Mucosa of descending colon (tissue), 3 donors: Measurements from ENCODE around the gene CORO2A. TPM values are rescaled to one million over a fixed set of nuclear protein-coding genes. Genes with fewer than 3 reads are reported as not detected.
A peak's percentile ranks its signal among the peaks of the same experiment; 100 is the strongest.

Experiments
- ATAC-seq: fragments of 200-7000 bp; cut with Tn5 transposase; one replicate; pipeline ENCODE4 v1.9.1; 2020; ENCODE audit warnings: mild to moderate bottlenecking, moderate library complexity
- DNase-seq, 3 donors: peaks; one replicate each; pipeline ENCODE4 v3.0.0-alpha.2; 2020
- H3K36me3 ChIP-seq: fragments of 200-600 bp; one replicate; pipeline ENCODE4 v1.8.0; 2021; ENCODE audit warnings: low read depth, mild to moderate bottlenecking
- H3K4me1 ChIP-seq: fragments of 200-600 bp; one replicate; pipeline ENCODE4 v1.8.0; 2021; ENCODE audit warnings: low read depth, mild to moderate bottlenecking
- H3K4me3 ChIP-seq: fragments of 200-600 bp; one replicate; pipeline ENCODE4 v1.8.0; 2021; ENCODE audit warnings: mild to moderate bottlenecking
- H3K9me3 ChIP-seq: fragments of 200-600 bp; one replicate; pipeline ENCODE4 v1.8.0; 2021; ENCODE audit warnings: mild to moderate bottlenecking
- CTCF ChIP-seq: fragments of 200-600 bp; IDR thresholded peaks from one replicate; pipeline ENCODE4 v1.8.0; 2022; ENCODE audit warnings: antibody characterized with exemption, mild to moderate bottlenecking
- intact Hi-C, 2 donors: fragments of 100-400 bp; cut with DNase I in 1 of 2; cut with micrococcal nuclease in 1 of 2; formaldehyde crosslinking; loops; one replicate each; pipeline versions ENCODE4 v1.11.0 to v1.11.1; 2022; cut with DNase I, micrococcal nuclease
- total RNA-seq, 3 donors: library from RNA; stranded (reverse); fragmentation: NEBNext Ultra II Directional in 2 of 3; extraction: Animal tissue kit (Norgen Biotek cat#: 25700) in 2 of 3; gene quantifications; one replicate each; pipeline versions ENCODE4 v1.2.1 to v1.2.4, GENCODE V29; 2021 to 2023
- donor health status: DM: no; HTN: no; CAD: no; lungs with moderate emphysema.
- donor health status: DM: no; HTN: no; CAD: no.
- donor health status: DM: no; HTN: yes; CAD: no.

Gene CORO2A
- total RNA-seq, 3 donors from 2014 or later, result 25.8 to 56.1 (median 45.0) TPM

DNA sequence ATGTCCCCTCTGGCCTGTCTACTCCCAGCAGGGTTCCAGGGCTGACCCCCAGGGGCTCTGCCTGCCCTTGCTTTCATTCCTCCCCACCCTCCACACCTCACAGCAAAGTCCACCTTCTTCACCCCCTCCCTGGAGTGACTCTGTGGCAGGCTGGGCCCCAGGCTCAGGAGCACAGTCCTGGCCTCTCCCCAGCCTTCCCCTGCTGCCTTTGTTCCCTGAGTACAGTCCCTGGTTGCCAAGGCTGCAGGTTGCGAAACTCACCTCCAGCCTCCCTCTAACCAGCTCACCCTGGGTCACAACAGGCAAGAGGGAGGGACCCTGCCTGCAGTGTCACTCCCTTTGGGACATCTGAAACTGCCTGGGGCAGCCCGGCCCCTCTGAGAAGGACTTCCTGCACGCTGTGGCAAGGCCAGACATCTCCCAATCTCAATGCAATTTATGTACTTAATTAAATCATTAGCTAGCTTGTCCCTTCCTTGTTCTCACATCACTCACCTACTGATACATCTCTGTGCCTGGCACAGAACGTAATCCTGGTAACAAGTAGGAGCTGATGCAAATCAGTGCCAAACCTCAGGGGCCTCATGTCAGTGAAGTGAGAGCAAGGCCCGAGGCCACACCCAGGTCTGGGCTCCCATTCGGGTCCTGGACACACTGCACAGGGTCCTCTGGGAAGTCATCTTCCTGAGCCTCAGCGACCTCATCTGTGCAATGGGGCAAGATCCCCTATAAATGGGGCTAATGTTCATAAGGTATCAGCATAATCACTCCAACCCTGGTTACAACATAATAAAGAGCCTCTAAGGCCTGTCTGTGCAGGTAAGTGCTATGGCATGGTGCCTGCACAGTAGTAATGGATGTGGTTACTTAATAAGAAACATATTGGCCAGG lies 46.1 kb downstream of the CORO2A start:
- peaks cover 35% of the 10 kb centered on the region for H3K4me1 ChIP-seq
- no peak overlapping the region for H3K4me3 ChIP-seq
- DNase-seq (peak; percentile 85 to 92 (median 89)), ATAC-seq (peak; percentile 76)
- H3K9me3 ChIP-seq, result no peaks in the 10 kb centered on the region
- no peak for TF ChIP-seq CTCF
- intact Hi-C loops, result no loop called here
- no peaks in the 10 kb centered on the region for H3K36me3 ChIP-seq

DNA sequence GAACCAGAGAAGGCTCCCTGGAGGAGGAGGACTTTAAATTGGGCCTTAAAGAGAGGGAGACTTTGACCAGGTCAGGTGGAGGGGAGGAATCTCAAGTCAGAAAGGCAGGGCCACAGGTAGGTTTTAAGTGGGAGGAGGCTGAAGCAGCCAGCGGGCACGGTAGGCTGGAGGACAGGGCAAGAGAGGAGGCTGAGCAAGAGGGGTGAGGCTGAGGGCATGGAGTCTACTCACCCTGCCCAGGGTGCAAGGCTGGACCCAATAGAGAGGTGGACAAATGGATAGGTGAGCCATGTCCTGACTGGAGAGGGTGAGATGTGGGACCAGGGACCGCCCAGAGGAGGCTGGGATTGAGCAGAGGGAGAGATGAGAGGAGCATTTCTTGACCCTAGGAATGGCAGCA lies 47.8 kb downstream of the CORO2A start:
- peaks cover 35% of the 10 kb centered on the region for H3K4me1 ChIP-seq
- peak in 1 of 3 donors; percentile 44 for DNase-seq
- no peaks in the 10 kb centered on the region for H3K36me3 ChIP-seq

GRCh38 chr9:98144076-98144475 lies 48.4 kb downstream of the CORO2A start:
- intact Hi-C loops, result no loop called here
- no peak for TF ChIP-seq CTCF
- H3K9me3 ChIP-seq, result no peaks in the 10 kb centered on the region
- H3K36me3 ChIP-seq, result no peaks in the 10 kb centered on the region
- DNase-seq (peak in 2 of 3 donors; percentile 71 to 84), ATAC-seq (peak; percentile 35)
- no peak overlapping the region for H3K4me3 ChIP-seq
- H3K4me1 ChIP-seq, result peaks cover 35% of the 10 kb centered on the region

More for the DNA sequence above, 47.8 kb downstream of the CORO2A start:
- no peaks in the 10 kb centered on the region for H3K9me3 ChIP-seq
- intact Hi-C loops, result no loop called here
- H3K4me3 ChIP-seq, result no peak overlapping the region
- no peak for ATAC-seq
- no peak for TF ChIP-seq CTCF

DNA sequence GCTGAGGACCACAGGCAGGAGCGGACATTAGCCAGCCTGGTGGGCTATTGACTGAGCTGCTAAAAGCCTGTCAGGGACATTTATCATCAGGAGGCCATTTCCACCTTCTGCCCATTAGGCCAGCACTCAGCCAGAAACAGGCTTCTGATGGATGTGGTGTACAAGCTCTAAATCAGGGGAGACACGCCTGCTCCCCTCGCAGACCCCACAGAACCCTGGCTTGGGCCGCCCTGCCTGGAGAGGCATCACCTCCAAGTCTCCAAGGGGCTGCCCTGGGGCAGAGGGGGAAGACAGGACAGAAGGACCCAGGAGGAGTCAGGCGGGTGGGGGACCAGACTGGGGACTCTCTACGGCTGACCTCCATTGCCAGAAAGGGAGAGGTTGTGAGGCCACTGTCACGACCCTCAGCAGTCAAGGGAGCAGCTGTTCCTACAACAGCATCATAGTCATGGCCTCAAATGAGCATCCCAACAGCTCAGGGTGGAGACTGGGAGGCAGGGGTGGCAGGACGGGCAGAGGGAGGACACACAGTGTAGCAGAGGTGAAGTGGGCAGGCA lies 49.4 kb downstream of the CORO2A start:
- intact Hi-C loops, result no loop called here
- ATAC-seq (no peak), DNase-seq (peak in 1 of 3 donors; percentile 55)
- no peaks in the 10 kb centered on the region for H3K9me3 ChIP-seq
- H3K4me3 ChIP-seq, result no peak overlapping the region
- peaks cover 35% of the 10 kb centered on the region for H3K4me1 ChIP-seq
- H3K36me3 ChIP-seq, result no peaks in the 10 kb centered on the region
- TF ChIP-seq CTCF, result no peak

DNA sequence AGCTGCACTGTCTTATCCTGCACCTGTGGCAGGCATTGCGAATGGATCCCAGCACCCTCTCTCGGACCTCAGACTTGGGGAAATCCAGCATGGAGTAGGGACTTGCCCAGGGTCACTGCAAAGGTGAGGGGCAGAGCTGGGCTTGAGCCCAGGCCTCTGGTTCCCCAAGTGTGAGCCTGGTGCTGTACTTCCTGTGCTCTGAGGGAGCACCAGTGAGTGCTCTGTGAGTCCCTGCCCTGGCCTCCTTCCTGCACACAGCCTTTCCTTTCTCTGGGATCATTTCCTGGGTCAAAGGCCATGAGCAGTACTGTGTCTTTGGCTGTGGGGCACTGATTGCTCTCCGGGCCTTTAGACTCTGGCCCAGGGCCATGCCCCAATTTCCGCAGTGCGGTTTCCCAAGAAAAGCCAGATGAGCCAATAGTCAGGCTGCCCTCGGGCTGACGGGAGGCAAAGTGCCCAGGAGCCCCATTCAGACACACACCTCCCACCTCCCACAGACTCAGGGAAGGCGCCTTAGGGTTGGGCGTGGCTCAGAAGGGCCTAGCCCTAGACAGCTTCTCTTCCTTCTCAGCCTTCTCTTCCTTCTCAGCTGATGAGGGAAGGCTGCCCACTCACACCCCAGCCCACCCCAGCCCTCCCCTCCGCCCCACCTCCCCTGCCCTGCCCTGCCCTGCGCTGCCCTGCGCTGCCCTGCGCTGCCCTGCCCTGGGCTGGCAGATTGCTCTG lies 50.1 kb downstream of the CORO2A start:
- TF ChIP-seq CTCF, result no peak
- Histone ChIP-seq H3K4me1 (peaks cover 35% of the 10 kb centered on the region), H3K4me3 (no peak overlapping the region), H3K36me3 (no peaks in the 10 kb centered on the region), H3K9me3 (no peaks in the 10 kb centered on the region)
- ATAC-seq, result peak; percentile 85
- DNase-seq, result peak; percentile 92 to 94 (median 94)
- intact Hi-C loops, result no loop called here
